ENCODE measurements around the gene UGT2B17.
"Not testable (repeated sequence)": the region's sequence is repeated elsewhere in the genome, so short reads cannot be mapped to it uniquely, and the experiment has no call there.

Gene UGT2B17
- 0 reads per million in 4 experiments for total RNA-seq

DNA sequence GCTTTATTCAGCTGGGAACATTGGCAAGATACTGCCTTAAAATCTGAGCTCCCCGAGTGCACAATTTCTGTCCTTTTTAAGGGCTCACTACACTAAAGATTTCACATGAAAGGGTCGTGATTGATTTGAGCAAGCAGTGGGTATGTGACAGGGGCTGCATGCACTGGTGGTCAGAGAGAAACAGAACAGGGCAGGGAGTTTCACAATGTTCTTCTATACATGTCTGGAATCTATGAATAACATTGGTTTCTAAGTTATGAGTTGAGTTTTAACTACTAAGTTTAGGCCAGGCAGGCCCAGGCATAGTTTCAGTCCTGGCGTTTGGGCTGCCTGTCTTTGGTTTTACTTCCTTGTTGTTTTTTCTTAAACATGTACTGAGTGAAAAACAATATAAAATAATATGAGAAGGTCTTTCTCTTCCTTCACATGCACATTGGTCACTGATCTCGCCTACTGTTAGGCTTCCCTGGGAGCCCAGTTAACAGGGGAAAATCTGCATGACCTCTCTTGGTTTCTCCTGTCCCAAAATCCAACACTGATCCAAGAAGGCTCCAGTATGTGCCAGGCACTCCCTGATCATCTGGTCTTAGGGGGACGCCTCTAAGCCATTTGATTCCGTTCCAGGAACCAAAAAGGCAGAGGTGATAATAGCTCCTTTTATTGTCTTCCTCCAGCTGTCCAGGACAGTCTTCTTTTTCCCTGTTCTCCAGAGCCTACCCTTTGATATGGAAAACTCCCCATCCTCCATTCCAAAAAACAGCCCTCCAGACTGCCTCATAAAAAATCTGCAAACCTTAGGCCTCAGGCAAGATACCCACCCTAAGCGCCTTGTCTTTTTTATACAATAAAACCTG, at the start of gene UGT2B17:
Gene UGT2B17, minus strand, starts transcription at position 51 of the 854 bp plus-strand sequence. CDS start 7,838 bp downstream, outside the sequence.
- no peak for DNase-seq

DNA sequence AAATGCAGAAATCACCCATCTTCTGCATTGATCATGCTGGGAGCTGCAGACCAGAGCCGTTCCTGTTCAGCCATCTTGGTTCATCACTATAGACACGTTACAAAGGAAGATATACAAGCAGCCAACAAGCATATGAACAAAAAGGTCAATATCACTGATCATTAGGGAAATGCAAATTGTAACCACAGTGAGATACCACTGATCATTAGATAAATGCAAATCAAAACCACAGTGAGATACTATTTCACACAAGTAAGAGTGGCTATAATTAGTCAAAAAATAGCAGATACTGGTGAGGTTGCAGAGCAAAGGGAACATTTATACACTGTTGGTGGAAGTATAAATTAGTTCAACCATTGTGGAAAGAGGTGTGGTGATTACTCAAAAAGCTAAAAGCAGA, 46.6 kb upstream of the UGT2B17 start:
- DNase-seq: not testable (repeated sequence)

- DNase-seq: no peak
Measured at GRCh38 chr4:68617003-68617698, 41.0 kb upstream of the UGT2B17 start.

- DNase-seq: no peak
Measured at GRCh38 chr4:68615699-68616422, 39.7 kb upstream of the UGT2B17 start.

- DNase-seq: no peak
Measured at GRCh38 chr4:68613752-68614151, 37.6 kb upstream of the UGT2B17 start.

GRCh38 chr4:68606240-68606639, 30.1 kb upstream of the UGT2B17 start:
- no peak for DNase-seq

GRCh38 chr4:68599150-68599549, 23.0 kb upstream of the UGT2B17 start:
- no peak for DNase-seq

DNA sequence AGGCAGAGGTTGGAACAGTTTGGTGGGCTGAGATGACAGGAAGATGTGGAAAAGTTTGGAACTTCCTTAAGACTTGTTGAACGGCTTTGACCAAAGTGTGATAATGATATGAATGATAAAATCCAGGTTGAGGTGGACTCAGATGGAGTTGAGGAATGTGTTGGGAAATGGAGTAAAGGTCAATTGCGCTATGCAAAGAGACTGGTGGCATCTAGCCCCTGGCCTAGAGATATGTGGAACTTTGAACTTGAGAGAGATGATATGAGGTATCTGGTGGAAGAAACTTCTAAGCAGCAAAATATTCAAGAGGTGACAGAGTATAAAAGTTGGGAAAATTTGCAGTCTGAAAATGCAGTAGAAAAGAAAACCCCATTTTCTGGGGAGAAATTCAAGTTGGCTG, 21.4 kb upstream of the UGT2B17 start:
- no peak for DNase-seq

DNA sequence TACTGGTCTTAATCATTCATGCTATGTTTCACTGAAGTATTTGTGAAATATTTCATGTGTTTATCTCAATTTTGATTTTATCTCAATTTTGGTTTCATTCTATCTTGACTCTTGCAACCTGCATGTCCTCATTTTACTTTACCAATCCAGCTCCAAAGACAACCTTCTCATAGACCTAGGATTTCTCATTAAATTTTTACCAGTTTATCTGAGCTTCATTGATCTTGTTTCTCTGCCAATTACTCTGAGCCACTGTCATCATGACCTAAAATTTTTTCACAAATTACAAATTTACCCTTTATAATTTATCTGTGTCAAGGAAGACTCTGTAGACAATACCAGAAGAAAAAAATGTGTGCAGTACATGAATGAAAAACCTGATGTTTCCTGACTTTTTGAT, 18.6 kb upstream of the UGT2B17 start:
- DNase-seq: no peak

- DNase-seq: no peak
Measured at GRCh38 chr4:68593112-68593511, 17.0 kb upstream of the UGT2B17 start.

DNA sequence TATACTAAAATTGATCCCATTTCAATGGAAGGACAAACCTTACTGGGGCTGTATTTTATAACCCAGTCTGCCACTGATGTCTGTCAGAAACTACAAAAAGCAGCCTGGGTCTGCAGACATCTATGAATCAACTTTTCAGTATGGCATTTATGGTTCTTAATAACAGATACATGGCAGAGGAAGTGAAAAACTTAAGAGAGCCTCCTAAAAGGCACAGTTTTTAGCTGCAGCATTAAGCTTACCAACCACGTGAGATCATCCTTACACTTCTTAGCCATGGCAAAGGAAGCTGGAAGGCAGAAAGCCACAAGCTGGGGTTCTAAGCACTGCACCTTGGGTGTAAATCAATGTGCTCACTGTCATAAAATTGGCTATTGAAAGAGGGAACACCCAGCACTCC, 16.6 kb upstream of the UGT2B17 start:
- DNase-seq: no peak

DNA sequence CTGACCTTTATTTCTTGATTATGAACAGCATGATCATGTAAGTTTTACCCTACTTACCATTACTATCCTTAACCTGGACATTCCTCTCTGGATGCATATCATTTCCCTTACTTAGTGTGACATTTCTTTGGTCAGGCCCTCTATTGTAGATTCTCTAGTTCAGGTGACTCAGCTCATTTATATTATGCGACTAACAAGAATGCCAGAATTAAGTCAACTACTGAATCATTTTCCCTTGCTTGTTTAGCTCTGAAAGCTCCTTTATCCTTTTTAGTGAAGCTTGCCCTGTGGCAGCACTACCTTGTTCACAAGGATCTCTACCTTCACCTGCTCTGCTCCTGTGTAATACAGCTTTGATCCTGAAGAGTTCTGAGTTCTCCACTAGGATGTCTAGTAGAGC, 15.1 kb upstream of the UGT2B17 start:
- no peak for DNase-seq

GRCh38 chr4:68589790-68590189, 13.7 kb upstream of the UGT2B17 start:
- DNase-seq: no peak

DNA sequence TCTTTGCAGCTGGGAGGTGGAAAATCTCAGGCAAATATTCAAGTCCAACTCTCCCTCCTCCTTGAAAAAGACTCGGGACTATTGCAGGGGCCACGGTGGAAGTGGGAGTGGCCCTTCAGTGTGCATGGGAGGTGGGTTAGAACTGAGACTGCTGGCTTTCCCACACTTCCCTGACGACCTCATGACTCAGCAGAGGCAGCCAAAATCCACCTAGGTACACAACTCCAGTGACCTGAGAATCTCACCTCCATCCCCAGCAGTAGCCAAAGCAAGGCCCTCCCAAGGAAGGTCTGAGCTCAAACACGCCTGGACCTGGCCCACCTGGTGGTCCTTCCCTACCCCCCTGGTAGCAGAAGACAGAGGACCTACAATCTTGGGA, 6.2 kb upstream of the UGT2B17 start:
- no peak for DNase-seq

- DNase-seq: no peak
Measured at GRCh38 chr4:68581383-68582338, 5.5 kb upstream of the UGT2B17 start.

GRCh38 chr4:68577590-68577989, 1.5 kb upstream of the UGT2B17 start:
- DNase-seq: no peak

DNA sequence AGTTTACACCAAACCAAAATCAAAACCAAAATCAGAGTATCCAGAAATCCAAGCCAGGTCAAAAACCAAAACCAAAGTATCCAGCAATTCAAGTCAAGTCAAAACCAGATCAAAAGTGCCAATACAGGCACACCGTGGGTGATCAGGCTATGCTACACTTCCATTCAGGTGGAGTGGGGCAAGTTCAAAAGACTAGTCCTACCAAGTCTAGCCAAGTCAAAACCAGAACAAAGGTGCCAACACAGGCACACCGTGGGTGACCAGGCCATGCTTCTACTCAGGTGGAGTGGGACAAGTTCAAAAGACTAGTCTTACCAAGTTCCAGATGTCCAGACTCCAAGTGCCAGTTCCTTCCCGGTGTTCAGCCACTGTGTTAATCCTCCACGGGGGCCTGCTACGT, 486 bp downstream of the UGT2B17 start:
- DNase-seq: not testable (repeated sequence)

- no peak for DNase-seq
Measured at GRCh38 chr4:68575081-68575480, 1.0 kb downstream of the UGT2B17 start.

DNA sequence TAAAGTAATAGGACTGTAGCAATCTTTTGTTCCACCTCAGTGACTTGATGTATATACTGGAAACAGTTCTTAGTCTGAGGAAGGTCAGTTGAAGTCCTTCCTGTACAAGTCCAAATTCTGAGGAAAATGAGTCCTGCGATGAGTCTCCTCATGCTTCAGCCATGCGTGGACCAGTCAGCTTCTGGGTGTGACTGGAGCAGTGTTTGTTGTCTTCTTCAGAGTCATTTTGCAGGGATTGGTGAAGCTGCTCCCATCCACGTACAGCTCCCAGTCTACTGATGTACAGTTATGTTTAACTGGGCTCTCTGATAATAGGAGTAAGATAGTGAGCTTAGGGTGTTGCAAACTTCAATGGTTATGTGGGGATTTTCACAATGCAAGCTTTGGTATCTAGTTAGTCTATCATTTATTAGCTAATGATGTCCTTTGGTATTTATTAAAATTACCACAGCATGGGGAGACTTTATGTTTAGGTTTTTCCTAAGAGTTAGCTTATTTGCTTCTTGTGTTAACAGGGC, 3.4 kb downstream of the UGT2B17 start:
- DNase-seq: no peak

DNA sequence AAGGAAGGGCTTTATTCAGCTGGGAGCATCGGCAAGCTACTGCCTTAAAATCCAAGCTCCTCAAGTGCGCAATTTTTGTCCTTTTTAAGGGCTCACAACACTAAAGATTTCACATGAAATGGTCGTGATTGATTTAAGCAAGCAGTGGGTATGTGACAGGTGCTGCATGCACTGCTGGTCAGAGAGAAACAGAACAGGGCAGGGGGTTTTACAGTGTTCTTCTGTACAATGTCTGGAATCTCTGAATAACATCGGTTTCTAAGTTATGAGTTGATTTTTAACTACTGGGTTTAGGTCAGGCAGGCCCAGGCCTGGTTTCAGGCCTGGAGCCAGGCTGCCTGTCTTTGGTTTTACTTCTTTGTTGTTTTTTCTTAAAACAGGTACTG, 6.0 kb downstream of the UGT2B17 start:
- no peak for DNase-seq

DNA sequence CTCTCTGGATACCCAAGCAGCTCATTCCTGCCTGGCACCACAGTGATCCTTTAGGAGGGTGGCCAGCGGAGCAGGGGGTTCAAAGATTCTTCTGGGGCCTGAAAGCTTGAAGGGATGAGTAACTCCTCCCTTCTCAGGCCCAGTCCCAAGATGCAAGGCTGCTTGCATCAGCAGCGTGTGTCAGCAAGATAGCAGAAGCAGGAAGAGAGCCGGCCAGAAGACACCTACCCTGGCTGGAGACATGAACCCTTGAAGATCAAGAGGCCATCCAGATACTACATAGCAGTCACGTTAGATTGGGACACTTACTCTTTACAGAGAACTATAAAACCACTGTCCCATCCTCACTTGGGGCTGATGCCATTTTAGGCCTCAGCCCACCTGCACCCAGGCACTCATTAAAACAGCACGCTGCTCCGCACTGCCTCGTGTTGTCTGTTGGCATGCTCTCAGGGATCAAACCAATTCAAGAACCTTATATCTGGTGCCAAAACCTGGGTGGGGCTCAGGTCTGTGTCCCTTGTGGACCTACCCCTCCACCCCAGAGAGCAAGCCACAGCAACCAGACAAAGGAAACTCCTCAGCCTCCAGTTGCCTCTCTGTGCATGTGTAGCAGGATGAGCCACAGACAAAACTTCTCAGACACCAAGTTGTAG, 6.5 kb downstream of the UGT2B17 start:
- DNase-seq: no peak

DNA sequence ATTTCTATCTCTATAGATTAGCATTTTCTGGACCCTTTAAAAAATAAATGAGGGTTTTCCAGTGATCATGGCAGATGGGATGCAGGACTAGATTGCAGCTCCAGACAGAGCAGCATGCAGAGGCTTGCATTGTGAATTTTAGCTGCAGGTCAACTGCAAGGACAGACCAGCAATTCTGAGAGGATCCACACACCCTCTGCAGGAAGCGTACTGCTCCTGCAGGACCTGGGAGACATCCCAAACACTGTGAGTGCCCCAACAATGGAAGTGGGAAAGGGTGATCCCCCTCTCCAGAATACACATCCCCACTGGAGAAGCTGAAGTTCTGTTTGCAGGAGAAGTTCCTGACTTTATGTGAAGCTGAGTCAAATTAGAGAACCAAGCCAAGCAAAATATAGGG, 7.1 kb downstream of the UGT2B17 start:
- not testable (repeated sequence) for DNase-seq
